Stimulated activated CD4-positive, alpha-beta T cell treated with anti-CD3 and anti-CD28 coated beads, Interleukin-12 subunit alpha, Interleukin-12 subunit beta, amount 100 ng/mL, for 24 hours (primary cell): ENCODE data around the gene OSBPL10.
"Not testable (repeated sequence)": the region's sequence is repeated elsewhere in the genome, so short reads cannot be mapped to it uniquely, and the experiment has no call there.

ENCODE experiments used
- DNase-seq, 2 experiments: peaks; one replicate each; pipeline ENCODE4 v3.0.0-alpha.2; 2020; ENCODE audit warnings: low read depth in 2 of 2

The OSBPL10 gene

GRCh38 chr3:31704591-31705179 lies 276.4 kb downstream of the OSBPL10 start:
- DNase-seq: peak in 1 of 2 experiments; percentile 6

GRCh38 chr3:31704156-31704555 lies 276.9 kb downstream of the OSBPL10 start:
- no peak for DNase-seq

DNA sequence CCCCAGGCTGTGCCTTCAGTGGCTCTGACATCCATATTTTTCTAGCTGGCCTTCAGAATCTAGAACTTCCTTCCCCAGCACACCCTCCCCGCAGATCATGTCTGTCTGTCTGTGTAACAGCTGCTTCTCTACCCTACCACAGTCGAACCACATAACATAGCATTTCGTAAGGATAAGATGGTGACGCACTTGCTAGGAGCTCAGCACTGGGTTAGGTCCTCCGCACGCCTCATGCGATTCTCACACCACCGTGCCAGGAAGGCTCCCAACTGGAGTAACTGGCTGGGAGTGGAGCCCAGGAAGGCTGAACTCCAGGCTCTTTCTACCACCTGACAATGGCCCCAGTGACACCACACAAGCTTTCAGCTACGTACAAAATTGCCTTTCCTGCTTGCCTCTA lies 279.8 kb downstream of the OSBPL10 start:
- DNase-seq: no peak

DNA sequence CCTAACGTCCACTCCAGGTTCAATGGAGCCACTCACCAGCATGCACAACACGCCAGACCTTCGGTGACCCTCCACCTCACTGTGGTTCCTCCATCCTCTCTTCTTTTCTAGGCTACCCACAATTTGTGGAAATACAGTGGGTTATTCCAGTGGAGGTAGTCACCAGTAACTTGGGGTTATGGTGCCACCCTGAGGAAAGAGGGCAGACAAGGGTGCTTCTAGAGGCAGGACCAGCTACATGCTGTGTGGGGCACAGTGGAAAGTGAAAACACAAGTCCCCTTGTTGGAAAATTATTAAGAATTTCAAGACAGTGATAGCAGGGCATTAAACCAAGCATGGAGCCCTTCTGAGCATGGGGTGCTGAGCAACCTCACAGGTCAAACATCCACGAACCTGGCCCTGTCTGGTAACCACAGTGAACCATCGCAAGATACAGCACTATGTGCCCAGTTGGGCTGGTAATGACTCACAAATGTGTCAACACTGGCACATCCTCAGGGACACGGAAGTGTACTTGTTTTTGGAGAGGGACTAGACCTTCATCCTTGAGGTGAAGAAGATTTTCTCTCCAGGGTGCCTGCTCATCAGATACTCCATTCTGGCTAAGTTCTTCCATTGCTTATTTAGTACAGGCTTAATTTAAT lies 281.6 kb downstream of the OSBPL10 start:
- DNase-seq: no peak

DNA sequence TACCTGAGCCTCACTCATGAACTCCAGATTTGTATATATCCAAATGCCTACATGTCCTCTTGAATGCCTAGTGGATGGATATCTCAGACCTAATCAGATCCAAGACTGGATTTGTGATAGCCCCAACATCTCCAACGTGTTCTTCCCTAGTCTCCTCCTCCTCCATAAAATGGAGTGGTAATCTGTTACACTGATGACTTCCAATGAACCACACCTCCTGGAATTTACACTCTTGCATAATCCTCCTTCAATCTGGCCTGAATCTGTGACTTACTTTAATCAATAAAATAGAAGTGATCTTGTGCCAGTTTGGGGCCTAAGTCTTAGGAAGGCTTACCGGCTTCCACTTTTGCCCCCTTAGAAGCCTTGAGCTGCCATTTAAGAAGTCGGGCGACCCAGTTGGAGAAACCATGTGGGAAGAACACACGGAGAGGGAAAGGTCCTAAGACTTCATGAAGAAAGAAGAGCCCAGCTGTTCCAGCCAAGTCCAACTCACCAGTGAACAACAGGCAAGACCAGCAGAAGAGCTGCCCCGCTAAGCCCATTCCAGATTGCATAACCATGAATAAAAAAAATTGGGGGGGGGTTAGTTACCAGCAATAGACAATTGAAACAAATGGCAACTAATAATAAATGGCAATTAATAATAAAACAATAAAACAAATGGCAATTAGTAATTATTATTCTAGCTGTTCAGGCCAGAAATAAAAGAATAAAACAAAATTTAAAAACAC lies 284.1 kb downstream of the OSBPL10 start:
- DNase-seq: no peak

DNA sequence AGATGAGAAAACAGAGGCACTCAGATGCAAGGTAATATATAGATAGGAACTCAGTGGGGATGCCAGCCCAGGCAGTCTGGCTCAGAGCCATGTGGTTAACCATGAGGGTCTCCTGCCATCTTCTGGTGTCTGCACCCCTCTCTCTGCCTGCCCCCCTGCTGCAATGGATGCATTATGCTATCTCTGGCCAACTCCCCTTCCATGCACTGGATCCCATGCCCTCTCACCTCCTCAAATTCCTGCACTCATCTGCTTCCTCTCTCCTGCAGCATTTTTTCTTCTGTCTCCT lies 285.1 kb downstream of the OSBPL10 start:
- DNase-seq: no peak

GRCh38 chr3:31695280-31696008 lies 285.6 kb downstream of the OSBPL10 start:
- peak in 1 of 2 experiments; percentile 10 for DNase-seq

DNA sequence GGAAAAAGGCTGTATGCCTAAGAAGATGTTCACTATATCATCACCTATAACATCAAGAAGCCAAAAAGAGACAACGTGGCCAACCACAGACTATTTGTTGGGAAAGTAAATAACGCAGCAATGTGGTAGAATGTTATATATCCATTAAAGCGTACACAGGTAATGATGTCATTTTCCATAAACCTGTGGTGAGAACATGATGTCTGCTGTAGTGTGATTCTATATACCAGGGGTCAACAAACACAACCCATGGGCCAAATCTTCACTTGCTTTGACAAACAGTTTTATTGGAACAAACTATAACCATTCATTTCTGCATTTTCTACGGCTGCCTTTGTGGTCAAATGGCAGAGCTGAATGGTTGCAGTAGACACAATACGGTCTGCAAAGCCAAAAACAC lies 287.7 kb downstream of the OSBPL10 start:
- DNase-seq: no peak

DNA sequence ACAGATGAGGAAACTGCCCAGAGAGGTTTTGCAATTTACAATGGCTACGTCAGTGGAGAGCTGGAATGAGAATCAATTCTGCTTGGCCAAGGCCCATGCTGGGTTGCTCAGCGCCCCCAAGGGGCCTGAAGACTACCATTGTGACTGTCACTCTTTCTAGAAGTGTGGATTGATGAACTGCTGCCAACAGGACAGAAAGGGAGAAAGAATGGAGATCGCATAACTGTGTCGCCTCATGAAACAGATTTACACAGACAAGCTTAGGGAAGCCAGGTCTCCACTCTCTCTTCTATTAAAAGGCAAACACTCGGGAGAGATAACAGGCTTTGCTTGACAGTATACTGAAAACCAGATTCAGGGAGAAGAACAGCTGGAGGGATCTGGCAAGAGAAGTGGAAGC lies 288.3 kb downstream of the OSBPL10 start:
- no peak for DNase-seq

DNA sequence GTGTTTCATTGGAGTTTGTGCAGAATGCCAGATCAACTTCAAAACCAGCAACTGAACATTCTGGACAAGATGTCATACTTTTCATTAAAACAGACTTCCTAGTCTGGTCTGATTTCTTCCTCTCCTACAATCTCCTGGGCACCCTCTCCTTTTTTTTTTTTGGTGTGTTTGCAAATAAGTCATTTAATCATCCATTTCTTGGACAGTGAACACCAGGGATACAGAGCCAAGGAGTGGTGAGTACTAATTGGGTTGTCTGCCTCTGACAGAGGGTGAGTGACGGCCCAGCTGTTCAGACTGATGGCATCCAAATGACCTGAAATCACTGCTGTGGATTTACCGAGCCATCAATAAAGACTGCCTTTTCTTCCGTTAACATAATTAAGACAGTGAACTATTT lies 290.3 kb downstream of the OSBPL10 start:
- DNase-seq: no peak

DNA sequence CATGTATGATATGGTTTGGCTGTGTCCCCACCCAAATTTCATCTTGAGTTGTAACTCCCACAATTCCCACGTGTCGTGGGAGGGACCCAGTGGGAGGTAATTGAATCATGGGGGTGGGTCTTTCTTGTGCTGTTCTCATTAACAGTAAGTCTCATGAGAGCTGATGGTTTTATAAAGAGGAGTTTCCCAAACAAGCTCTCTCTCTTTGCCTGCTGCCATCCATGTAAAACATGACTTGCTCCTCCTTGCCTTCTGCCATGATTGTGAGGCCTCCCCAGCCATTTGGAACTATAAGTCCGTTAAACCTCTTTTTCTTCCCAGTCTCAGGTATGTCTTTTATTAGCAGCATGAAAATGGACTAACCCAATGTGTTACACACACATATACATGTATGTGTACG lies 291.5 kb downstream of the OSBPL10 start:
- not testable (repeated sequence) for DNase-seq

DNA sequence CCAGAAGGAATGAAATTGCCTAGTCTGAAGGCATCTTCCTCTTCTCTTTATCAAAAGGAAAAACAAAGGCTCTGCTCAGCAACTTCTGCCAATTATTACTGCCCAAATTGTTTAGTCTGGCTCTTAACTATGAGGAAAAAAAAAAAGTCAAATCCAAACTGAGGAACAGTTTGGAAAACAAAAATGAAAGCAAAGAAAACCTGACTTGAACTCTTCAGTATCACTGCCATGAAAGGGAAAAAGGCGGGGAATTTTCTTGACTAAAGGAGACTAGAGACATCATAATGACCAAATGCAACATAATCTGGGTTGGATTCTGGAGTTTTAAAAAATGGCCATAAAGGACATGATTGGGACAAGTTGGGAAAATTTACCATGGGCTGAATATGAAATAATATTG lies 292.1 kb downstream of the OSBPL10 start:
- DNase-seq: no peak

DNA sequence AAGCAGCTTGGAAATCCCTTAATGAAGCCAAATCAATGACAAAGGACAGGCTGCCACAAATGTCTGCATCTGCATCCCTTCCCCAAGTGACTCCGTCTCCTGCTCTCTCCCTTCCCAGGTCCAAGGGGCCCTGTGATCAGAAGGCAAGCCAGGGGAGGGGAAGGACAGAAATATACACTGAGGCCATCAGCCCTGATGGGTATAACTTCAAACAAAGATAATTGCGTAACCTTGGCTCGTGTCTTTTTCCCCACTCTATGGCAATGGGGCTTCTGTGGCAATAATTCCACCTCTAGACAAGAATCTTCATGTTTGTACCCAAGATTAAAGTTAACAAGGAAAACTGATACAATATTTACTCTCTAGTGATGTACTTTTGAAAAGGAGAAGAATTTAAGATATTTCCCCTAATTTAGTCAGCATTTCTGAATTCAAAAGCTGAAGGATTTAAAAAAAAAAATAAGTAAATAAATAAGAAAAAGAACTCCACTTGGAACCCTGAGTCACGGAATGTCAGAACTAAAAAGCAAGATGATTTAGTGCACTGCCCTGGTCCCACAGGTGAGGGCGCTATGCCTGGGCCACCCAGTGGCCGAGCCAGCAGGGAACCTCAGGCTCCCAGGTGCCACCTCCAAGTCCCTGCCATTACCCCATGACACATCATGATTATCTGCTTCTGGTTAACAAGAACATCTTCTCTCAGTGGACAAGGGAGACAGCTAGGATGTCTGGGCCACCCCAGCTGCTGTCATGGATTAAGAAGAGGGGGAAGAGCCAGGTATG lies 293.9 kb downstream of the OSBPL10 start:
- DNase-seq: no peak

- no peak for DNase-seq
These were observed 300.8 kb downstream of the OSBPL10 start for GRCh38 chr3:31680072-31680870.

- no peak for DNase-seq
These were observed 304.5 kb downstream of the OSBPL10 start for GRCh38 chr3:31676556-31676955.

- DNase-seq: no peak
These were observed 307.1 kb downstream of the OSBPL10 start for GRCh38 chr3:31673950-31674349.

DNA sequence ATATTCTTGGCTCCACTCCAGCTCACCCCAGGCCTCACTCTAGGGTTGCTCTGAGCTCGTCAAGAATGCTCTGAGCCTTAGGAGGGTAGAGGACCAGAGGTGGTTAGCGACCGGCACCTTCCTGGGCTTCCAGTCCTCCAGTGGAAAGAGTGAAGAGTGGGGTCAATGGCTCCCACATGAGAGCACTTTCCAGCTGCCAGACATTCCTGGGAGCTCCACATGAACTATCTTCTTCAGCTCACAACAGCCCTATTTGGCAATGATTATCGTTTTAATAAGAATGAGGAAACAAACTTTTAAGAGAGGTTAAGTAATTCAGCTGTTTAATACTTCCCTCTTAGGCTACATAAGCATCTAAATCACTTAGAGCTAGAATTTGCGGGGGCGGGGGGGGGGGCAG lies 309.1 kb downstream of the OSBPL10 start:
- DNase-seq: no peak

GRCh38 chr3:31671451-31671850 lies 309.6 kb downstream of the OSBPL10 start:
- DNase-seq: no peak

- DNase-seq: no peak
These were observed 310.3 kb downstream of the OSBPL10 start for GRCh38 chr3:31670722-31671121.

GRCh38 chr3:31670136-31670535 lies 310.9 kb downstream of the OSBPL10 start:
- no peak for DNase-seq

DNA sequence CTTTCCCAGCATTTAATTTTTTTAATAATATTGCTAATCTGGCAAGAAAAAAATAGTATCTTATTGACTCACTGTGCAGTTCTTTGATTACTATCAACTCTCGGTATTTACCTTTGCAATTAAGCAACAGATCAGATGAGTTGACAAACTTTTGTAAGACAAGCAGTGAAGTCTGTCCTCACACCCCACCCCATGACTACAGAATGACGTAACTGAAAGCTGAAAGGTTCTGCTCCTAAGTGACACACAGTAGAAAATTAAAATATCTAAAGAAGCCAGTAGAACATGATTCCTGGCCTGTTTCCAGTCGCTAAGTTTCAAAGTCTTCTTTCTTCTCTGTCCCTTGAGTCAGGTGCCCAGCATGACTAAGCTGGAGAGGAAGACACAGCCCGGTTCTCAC lies 312.8 kb downstream of the OSBPL10 start:
- no peak for DNase-seq
